Measurements from ENCODE around the gene OR5T1.

Gene OR5T1

GRCh38 chr11:56273854-56274253 is at the start of gene OR5T1:
Gene OR5T1, plus strand, starts transcription at chr11:56274154. Its CDS starts 1,485 bp downstream, at chr11:56275639.
- DNase-seq (ENCODE audit: low spot score): no peak

DNA sequence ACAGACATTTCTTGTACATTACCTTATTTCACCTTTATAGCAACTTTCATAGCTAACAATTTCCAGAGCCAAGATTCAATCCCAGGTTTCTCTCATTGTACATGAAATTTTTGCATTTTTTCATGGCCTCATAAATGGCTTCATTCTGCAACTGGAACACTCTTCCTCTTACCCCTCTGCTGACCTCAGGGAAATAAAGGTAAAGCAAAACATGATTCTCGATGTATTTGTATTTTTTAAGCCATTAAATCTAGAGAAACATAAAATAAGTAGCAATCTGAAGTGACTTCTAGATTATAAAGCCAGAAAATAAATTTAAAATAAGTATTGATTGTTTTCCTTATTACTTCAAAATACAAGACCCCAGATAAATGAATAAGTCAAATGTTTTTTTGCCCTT is 39.8 kb upstream of the OR5T1 start, which contains the start of gene OR5T2:
TSS of gene OR5T2 (minus strand) at position 101 of the 400 bp plus-strand sequence. CDS start 1,193 bp downstream, outside the sequence.
- DNase-seq (ENCODE audit: low spot score): no peak

- DNase-seq (ENCODE audit: low spot score): no peak
These were observed 22.0 kb upstream of the OR5T1 start, which contains the start of gene OR5T3 for GRCh38 chr11:56251954-56252353. Gene OR5T3, plus strand, starts transcription at chr11:56252254. Its CDS starts 0 bp downstream, at chr11:56252254.

DNA sequence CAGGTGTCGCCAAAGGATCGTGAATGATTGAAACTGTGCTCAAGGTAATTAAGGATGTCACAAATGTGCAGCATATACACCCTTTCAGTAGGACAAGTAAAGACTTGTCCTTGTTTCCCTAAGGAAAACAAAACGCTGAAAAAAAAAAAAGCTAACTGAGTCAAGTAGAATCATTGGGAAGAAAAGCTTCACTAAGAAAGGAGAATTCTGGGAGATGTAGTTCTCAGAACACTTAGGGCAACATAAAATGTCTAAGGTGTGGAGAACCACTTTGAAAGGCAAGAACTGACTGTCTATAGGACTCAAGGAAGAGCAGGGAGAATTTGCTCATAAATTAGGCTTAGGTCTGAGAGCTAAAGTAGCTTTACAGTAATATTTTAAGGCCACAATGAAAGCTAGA is 2.9 kb upstream of the OR5T1 start:
- no peak for DNase-seq (ENCODE audit: low spot score)

DNA sequence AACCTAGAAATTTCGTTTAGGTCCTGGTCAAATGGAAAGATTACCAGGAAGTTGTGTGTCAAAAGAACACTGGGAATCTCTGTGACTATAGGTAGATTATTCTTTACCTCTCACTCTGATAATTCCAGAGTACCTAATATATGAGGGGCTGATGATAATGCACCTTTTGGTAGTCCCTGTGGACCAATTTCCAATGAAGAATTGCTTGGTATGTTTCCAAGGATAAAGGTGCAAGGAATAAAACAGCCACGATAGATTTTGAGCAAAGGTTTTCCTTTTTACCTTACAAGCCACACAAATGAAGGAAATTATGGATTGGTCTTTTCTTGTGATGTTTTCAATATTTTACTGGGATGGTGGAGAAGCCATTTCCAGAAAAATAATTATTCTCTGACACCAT is 18.2 kb downstream of the OR5T1 start, which contains the start of gene OR8H1:
TSS of gene OR8H1 (minus strand) at position 101 of the 400 bp plus-strand sequence. CDS start 1,192 bp downstream, outside the sequence.
- no peak for DNase-seq (ENCODE audit: low spot score)

DNA sequence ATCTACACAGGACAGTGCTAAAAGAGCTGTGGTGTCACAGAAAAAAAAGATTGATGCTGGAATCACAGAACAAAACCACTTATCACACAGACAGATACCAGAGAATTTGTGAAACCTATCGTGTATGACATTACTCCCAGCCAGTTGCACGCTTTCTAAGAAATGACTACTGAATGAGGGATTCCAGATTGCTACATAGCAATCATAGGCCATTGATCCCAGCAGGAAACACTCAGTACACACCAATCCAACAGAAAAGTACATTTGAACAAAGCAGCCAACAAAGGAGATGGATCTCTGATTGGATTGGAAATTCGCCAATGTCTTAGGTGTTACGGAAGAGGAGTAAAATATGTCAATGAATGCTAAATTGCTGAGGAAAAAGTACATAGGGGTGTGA is 22.9 kb downstream of the OR5T1 start:
- no peak for DNase-seq (ENCODE audit: low spot score)

- DNase-seq (ENCODE audit: low spot score): no peak
These were observed 33.9 kb downstream of the OR5T1 start for GRCh38 chr11:56307836-56308235.

- no peak for DNase-seq (ENCODE audit: low spot score)
These were observed 40.9 kb downstream of the OR5T1 start, which contains the start of gene OR8K3 for GRCh38 chr11:56314844-56315243. Gene OR8K3, plus strand, starts transcription at chr11:56315144. Its CDS starts 3,163 bp downstream, at chr11:56318307.
